DMS114 treated with DMSO at 0.1 percent for 48 hours (cell line): ENCODE measurements around the gene LMO7.

Experiments used
- DNase-seq: peaks from one replicate; lab custom pipeline; 2025; ENCODE audit not compliant: unreplicated experiment; lab: John Stamatoyannopoulos, UW

LMO7 gene

DNA sequence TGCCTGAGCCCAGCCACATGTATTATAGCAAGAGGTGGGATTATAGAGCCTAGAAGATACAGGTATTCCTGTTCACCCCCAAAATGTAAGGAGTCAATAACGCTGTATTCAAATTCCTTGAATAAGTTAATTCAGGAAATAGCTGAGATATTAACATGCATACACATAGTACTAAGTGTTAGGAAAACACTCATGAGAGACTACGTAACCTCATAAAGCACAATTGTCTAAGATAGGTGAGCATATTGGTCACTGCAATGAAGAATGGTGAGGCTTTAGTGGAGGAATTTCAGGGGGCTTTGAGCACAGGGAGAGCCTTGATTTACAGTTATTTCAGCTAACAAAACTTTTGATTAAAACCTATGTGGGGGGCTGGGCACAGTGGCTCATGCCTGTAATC, 161.6 kb downstream of the LMO7 start:
- DNase-seq = no peak

DNA sequence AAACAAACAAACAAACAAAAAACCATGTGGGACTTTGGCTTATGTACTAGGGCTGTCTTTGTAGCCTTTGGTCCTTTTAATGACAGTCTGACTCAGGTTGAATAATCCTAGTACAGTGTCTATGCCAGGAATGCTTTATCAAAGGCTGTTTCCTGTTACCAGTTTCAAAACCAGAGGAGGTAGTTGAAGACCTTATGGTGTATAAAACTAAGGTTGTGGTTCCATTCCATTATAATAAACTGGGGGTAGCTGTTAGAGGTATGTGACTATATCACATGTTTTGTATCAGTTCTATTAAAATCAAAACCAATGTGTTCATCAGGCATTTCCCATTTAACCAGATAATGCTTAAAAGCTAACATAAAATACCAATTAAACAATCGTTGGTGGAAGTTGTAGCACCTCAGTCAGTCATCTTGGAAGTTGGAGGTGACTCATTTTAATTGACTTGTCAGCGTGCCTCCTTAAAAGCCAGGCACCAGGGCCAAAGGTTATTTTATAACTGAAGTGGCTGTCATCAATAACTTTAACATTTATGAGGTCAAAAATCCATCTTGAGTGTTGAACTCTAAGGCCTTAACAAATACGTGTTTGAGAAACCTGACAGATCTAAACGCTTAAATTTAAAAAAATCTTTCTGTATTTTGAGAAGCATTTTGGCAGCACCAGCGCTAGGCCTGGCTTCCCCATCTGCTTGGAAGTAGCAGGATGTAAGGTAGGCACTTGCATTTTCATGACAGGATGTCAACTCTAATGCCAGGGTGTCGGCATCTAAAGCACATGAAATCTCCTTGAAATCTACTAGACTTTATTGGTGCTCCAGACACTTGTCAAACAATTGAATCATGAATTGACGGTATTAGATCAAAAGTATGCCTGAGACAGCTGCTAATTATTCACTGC, 162.5 kb downstream of the LMO7 start:
- no peak for DNase-seq

GRCh38 chr13:75800545-75800944, 164.4 kb downstream of the LMO7 start:
- DNase-seq = no peak

DNA sequence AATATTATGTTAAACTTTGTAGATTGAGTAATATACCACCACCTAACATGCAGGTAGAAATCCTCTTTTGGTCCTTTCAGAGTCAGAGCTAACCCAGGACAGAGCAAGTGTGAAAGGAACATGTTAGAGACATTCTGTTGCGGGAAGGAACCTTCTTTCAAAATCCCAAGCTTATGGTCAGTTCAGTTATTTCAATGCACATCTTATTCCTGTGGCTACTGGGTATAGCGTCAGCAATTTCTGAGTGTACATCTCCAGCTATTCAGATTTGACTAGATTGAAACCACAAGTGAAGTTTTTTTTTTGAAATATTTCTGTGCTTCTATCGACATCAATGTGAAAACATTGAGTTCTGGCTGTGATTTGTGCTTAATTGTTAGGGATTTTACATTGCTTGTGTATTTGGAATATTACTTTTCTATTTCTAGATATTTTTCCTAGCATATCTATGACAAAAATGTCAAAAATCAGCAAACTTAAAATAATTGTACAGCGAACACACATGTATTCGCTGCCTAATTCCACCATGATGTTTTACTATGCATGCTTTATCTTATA, 165.3 kb downstream of the LMO7 start:
- no peak for DNase-seq

DNA sequence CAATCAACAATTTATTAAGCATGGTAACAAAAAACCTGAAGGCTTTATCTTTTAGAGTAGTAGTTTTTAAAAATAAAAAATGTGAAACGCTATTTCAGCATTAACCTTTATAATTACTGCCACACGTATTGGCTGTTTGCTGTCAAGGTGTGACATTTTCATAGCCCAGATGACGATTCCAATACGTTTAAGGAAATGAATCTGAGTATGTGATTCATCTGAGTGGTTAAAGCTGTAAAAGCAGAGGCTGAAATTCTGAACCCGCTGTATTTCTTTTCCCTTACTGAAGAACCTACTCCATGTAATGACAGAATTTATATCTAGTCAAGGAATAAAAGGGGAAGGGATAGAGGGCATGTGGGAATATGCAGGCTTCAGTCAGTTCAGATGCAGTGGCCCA, 166.0 kb downstream of the LMO7 start:
- no peak for DNase-seq

GRCh38 chr13:75803164-75803611, 167.1 kb downstream of the LMO7 start:
- DNase-seq = no peak

GRCh38 chr13:75804054-75804453, 167.9 kb downstream of the LMO7 start:
- DNase-seq = no peak

- DNase-seq = no peak
Observed at GRCh38 chr13:75804605-75805004, 168.5 kb downstream of the LMO7 start.

DNA sequence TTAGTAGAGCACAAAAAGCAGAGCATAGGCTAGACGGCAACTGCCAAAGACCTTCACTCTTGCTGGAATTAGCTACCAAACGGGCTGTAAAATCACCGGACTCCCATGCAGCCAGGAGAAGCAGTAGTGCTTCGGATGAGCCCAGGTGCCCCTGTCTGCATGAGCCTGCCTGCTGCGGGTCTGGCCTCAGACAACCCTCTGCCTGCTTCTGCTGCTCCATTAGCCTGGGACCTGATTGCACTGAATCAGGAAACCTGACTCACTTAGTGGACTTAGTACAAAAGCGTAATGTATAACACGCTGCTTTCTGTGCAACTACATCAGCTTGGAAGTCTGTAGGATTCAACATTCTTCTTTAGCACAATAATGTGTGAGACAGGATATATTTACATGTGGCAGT, 170.0 kb downstream of the LMO7 start:
- no peak for DNase-seq

- DNase-seq = no peak
Observed at GRCh38 chr13:75811361-75811760, 175.2 kb downstream of the LMO7 start.

GRCh38 chr13:75811841-75812240, 175.7 kb downstream of the LMO7 start:
- DNase-seq = no peak

- no peak for DNase-seq
Observed at GRCh38 chr13:75812751-75813181, 176.6 kb downstream of the LMO7 start.

DNA sequence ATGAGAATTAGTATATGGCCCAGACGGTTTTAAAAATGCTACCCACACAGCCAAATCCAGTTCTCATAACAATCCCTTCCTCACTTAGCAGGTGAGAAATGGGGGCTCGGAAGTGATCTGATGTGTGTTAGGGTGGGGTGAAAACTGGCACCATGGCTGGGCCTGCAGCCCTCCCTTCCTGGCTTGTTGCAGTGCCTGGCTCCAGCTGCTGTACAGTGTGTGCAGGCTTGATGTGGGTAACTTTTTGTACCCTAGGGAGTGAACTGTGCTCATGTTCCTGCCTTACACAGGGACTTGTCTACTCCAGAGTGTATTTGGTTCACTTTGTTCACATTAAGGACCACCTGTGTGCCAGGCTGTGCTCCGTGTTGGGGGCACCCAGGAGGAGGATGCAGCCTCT, 177.2 kb downstream of the LMO7 start:
- DNase-seq = no peak

- no peak for DNase-seq
Observed at GRCh38 chr13:75818179-75818967, 182.2 kb downstream of the LMO7 start.

- no peak for DNase-seq
Observed at GRCh38 chr13:75818968-75819225, 182.8 kb downstream of the LMO7 start.

GRCh38 chr13:75825161-75825560, 189.0 kb downstream of the LMO7 start:
- no peak for DNase-seq

DNA sequence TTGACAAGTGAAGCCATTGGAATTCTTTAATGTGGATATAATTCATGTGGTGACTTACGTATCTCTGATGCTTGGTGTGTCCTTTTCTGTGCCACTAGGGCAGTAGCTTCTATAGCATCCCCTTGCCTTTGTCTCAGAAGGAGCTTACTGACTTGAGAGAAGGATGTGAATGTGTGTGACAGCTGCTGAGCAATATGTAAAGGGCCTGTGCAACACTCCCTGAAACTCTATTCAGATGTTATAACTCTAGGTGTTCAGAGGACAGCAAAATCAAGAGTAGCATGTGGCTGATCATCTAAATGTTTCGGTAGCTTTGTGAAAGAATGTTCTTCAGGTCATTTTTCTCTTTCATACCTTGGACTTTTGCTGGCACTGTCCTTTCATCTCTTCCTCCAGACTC, 189.5 kb downstream of the LMO7 start:
- no peak for DNase-seq

GRCh38 chr13:75826391-75826790, 190.3 kb downstream of the LMO7 start:
- DNase-seq = no peak

DNA sequence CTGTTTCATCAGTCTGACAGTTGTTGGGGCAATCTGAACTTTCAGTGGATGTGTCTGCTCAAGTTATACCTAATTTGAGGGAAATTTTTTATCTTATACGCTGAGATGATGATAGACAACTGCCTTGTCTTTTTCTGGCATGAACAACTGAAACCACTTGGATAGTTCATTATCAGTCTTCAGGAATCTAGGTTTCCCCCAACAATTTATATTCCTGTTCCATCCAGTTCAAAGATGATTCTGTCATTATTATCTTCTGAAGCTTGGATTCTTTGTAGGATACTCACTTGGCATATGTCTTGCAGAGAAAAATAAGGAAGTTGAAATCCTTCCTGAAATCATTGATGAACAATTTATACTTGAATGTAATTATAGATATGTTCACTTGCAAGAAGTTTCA, 193.7 kb downstream of the LMO7 start:
- no peak for DNase-seq

DNA sequence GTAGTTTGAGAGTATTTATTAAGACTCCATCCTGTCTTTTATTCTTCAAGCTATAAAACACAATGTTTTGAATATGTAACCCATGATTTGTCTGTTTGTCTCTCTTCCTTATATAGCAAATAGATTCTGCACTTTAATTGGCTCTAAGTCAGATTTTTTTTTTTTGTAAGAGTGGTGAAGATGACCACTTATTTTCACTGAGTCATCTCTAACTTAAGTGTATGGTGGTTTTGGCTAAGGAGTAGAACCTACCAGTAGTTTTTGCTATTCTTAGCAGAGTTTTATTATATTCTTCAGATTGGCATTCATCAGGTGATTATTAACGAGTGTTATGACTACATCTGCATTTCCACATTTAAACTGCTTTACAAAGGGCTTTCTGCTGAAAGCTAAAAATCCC, 194.7 kb downstream of the LMO7 start:
- DNase-seq = no peak

- DNase-seq = no peak
Observed at GRCh38 chr13:75831389-75831788, 195.3 kb downstream of the LMO7 start.

- no peak for DNase-seq
Observed at GRCh38 chr13:75832812-75833211, 196.7 kb downstream of the LMO7 start.
